Endothelial cell of umbilical vein (primary cell): ENCODE measurements around the gene AIRE.

Experiments used
- CTCF ChIP-seq, 2 donors: IDR thresholded peaks; 1 replicate in 1 of 2; 2 replicates in 1 of 2; pipeline ENCODE4 v1.5.1; 2011; ENCODE audit warnings: low read length in 2 of 2, mild to moderate bottlenecking in 2 of 2, moderate library complexity in 2 of 2, control low read depth in 1 of 2, inconsistent platforms in 1 of 2, low read depth in 1 of 2; ENCODE audit not compliant: insufficient read depth in 1 of 2; ENCODE audit errors: extremely low read depth in 1 of 2
- EZH2 ChIP-seq: IDR thresholded peaks from 2 replicates; pipeline ENCODE4 v1.6.1; 2012; ENCODE audit warnings: borderline replicate concordance, low read depth, mild to moderate bottlenecking, moderate library complexity, low read length, inconsistent platforms; ENCODE audit not compliant: severe bottlenecking
- GATA2 ChIP-seq: IDR thresholded peaks from 2 replicates; pipeline ENCODE4 v1.7.0; 2011; ENCODE audit warnings: low read depth, mild to moderate bottlenecking, moderate library complexity, mixed read lengths, low read length; ENCODE audit not compliant: insufficient read length, insufficient read depth
- JUN ChIP-seq: IDR thresholded peaks from 2 replicates; pipeline ENCODE4 v1.6.1; 2011; ENCODE audit warnings: borderline replicate concordance, low read depth; ENCODE audit not compliant: insufficient read length, insufficient read depth
- MAX ChIP-seq: IDR thresholded peaks from 2 replicates; pipeline ENCODE4 v1.6.1; 2011; ENCODE audit not compliant: insufficient read depth, insufficient read length
- MYC ChIP-seq: IDR thresholded peaks from one replicate; pipeline ENCODE4 v1.6.1; 2011; ENCODE audit warnings: mild to moderate bottlenecking, low read depth, low read length
- POLR2A ChIP-seq: IDR thresholded peaks from 2 replicates; pipeline ENCODE4 v1.6.1; 2012; ENCODE audit warnings: low read depth, mild to moderate bottlenecking, control low read depth, low read length
- POLR2AphosphoS5 ChIP-seq: IDR thresholded peaks from 2 replicates; pipeline ENCODE4 v1.6.1; 2012; ENCODE audit warnings: low read depth, mild to moderate bottlenecking, control low read depth, low read length, moderate library complexity; ENCODE audit not compliant: insufficient read depth

- TF ChIP-seq POLR2AphosphoS5 (no peak), MAX (no peak), JUN (no peak), CTCF (IDR thresholded peaks at IDR 0.05; ENCODE audit: extremely low read depth in 1 of 2, insufficient read depth in 1 of 2, low read depth in 1 of 2, low read length in 2 of 2) (peak; percentile 74 to 87), MYC (no peak), EZH2 (no peak), POLR2A (no peak), GATA2 (no peak)
Observed at GRCh38 chr21:44297525-44298290, 12.0 kb downstream of the AIRE start.
